ENCODE measurements around the gene SLC10A7. TPM values are rescaled to one million over a fixed set of nuclear protein-coding genes. Genes with fewer than 3 reads are reported as not detected.

Gene SLC10A7
- total and polyA plus RNA-seq, 4 donors: 3.7 to 18.7 (median 7.6) TPM

GRCh38 chr4:146432065-146432464 is 89.7 kb downstream of the SLC10A7 start:
- Histone ChIP-seq H3K36me3 (ENCODE audit: control insufficient read depth in 4 of 4, insufficient read depth in 3 of 4, low read depth in 1 of 4, low read length in 3 of 4) (no peaks in the 10 kb centered on the region), H3K27me3 (ENCODE audit: control insufficient read depth in 4 of 4, insufficient read depth in 4 of 4, low read length in 3 of 4) (no peaks in the 10 kb centered on the region), H3K9me3 (ENCODE audit: control insufficient read depth in 4 of 4, low read length in 3 of 4) (no peaks in the 10 kb centered on the region), H3K4me3 (ENCODE audit: low read depth in 1 of 3, low read length in 3 of 3) (no peak overlapping the region), H3K27ac (ENCODE audit: low read depth in 1 of 2, low read length in 2 of 2) (no peak overlapping the region), H3K9ac (ENCODE audit: low read depth in 1 of 2, low read length in 2 of 2) (no peak overlapping the region), H3K4me1 (ENCODE audit: control insufficient read depth in 4 of 4, insufficient read depth in 4 of 4, low read length in 3 of 4) (no peaks in the 10 kb centered on the region)
- TF ChIP-seq HNF4G (IDR thresholded peaks at IDR 0.05): no peak
- TF ChIP-seq YY1 (IDR thresholded peaks at IDR 0.05): no peak
- no peak for TF ChIP-seq EGR1 (IDR thresholded peaks at IDR 0.05; ENCODE audit: low read depth in 2 of 2)
- TF ChIP-seq, protein P1, sequence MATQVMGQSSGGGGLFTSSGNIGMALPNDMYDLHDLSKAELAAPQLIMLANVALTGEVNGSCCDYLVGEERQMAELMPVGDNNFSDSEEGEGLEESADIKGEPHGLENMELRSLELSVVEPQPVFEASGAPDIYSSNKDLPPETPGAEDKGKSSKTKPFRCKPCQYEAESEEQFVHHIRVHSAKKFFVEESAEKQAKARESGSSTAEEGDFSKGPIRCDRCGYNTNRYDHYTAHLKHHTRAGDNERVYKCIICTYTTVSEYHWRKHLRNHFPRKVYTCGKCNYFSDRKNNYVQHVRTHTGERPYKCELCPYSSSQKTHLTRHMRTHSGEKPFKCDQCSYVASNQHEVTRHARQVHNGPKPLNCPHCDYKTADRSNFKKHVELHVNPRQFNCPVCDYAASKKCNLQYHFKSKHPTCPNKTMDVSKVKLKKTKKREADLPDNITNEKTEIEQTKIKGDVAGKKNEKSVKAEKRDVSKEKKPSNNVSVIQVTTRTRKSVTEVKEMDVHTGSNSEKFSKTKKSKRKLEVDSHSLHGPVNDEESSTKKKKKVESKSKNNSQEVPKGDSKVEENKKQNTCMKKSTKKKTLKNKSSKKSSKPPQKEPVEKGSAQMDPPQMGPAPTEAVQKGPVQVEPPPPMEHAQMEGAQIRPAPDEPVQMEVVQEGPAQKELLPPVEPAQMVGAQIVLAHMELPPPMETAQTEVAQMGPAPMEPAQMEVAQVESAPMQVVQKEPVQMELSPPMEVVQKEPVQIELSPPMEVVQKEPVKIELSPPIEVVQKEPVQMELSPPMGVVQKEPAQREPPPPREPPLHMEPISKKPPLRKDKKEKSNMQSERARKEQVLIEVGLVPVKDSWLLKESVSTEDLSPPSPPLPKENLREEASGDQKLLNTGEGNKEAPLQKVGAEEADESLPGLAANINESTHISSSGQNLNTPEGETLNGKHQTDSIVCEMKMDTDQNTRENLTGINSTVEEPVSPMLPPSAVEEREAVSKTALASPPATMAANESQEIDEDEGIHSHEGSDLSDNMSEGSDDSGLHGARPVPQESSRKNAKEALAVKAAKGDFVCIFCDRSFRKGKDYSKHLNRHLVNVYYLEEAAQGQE (IDR thresholded peaks at IDR 0.05): no peak
- TF ChIP-seq FOXA1 (IDR thresholded peaks at IDR 0.05): no peak
- TF ChIP-seq ATF3 (IDR thresholded peaks at IDR 0.05): no peak
- TF ChIP-seq, protein P2, sequence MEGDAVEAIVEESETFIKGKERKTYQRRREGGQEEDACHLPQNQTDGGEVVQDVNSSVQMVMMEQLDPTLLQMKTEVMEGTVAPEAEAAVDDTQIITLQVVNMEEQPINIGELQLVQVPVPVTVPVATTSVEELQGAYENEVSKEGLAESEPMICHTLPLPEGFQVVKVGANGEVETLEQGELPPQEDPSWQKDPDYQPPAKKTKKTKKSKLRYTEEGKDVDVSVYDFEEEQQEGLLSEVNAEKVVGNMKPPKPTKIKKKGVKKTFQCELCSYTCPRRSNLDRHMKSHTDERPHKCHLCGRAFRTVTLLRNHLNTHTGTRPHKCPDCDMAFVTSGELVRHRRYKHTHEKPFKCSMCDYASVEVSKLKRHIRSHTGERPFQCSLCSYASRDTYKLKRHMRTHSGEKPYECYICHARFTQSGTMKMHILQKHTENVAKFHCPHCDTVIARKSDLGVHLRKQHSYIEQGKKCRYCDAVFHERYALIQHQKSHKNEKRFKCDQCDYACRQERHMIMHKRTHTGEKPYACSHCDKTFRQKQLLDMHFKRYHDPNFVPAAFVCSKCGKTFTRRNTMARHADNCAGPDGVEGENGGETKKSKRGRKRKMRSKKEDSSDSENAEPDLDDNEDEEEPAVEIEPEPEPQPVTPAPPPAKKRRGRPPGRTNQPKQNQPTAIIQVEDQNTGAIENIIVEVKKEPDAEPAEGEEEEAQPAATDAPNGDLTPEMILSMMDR (IDR thresholded peaks at IDR 0.05; ENCODE audit: low read depth, low read length, missing input control): no peak
- no peak for DNase-seq (ENCODE audit: low spot score)
- over 99% methylated on average over 2 of the region's 2 CpGs for WGBS

- WGBS: 96% methylated on average over 1 of the region's 1 CpG
- no peak overlapping the region for H3K9ac ChIP-seq (ENCODE audit: low read depth in 1 of 2, low read length in 2 of 2)
- no peaks in the 10 kb centered on the region for H3K4me1 ChIP-seq (ENCODE audit: control insufficient read depth in 4 of 4, insufficient read depth in 4 of 4, low read length in 3 of 4)
- no peaks in the 10 kb centered on the region for H3K36me3 ChIP-seq (ENCODE audit: control insufficient read depth in 4 of 4, insufficient read depth in 3 of 4, low read depth in 1 of 4, low read length in 3 of 4)
- H3K9me3 ChIP-seq (ENCODE audit: control insufficient read depth in 4 of 4, low read length in 3 of 4): no peaks in the 10 kb centered on the region
- no peaks in the 10 kb centered on the region for H3K27me3 ChIP-seq (ENCODE audit: control insufficient read depth in 4 of 4, insufficient read depth in 4 of 4, low read length in 3 of 4)
- no peak overlapping the region for H3K27ac ChIP-seq (ENCODE audit: low read depth in 1 of 2, low read length in 2 of 2)
- no peak overlapping the region for H3K4me3 ChIP-seq (ENCODE audit: low read depth in 1 of 3, low read length in 3 of 3)
- TF ChIP-seq TAF1 (conservative IDR thresholded peaks at IDR 0.05) (no peak), YY1 (IDR thresholded peaks at IDR 0.05) (no peak), NR2F2 (IDR thresholded peaks at IDR 0.05) (no peak), FOXA2 (IDR thresholded peaks at IDR 0.05) (no peak), GABPA (IDR thresholded peaks at IDR 0.05 in 1 of 2, conservative IDR thresholded peaks at IDR 0.05 in 1 of 2) (no peak), RXRA (IDR thresholded peaks at IDR 0.05) (no peak), SP1 (IDR thresholded peaks at IDR 0.05) (no peak), RAD21 (IDR thresholded peaks at IDR 0.05) (no peak), EGR1 (IDR thresholded peaks at IDR 0.05; ENCODE audit: low read depth in 2 of 2) (no peak)
- TF ChIP-seq, protein P3, sequence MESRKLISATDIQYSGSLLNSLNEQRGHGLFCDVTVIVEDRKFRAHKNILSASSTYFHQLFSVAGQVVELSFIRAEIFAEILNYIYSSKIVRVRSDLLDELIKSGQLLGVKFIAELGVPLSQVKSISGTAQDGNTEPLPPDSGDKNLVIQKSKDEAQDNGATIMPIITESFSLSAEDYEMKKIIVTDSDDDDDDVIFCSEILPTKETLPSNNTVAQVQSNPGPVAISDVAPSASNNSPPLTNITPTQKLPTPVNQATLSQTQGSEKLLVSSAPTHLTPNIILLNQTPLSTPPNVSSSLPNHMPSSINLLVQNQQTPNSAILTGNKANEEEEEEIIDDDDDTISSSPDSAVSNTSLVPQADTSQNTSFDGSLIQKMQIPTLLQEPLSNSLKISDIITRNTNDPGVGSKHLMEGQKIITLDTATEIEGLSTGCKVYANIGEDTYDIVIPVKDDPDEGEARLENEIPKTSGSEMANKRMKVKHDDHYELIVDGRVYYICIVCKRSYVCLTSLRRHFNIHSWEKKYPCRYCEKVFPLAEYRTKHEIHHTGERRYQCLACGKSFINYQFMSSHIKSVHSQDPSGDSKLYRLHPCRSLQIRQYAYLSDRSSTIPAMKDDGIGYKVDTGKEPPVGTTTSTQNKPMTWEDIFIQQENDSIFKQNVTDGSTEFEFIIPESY (IDR thresholded peaks at IDR 0.05): no peak
- DNase-seq (ENCODE audit: low spot score): no peak
Observed at GRCh38 chr4:146428298-146428697, 93.4 kb downstream of the SLC10A7 start.
